Body of pancreas (tissue), 4 donors: ENCODE measurements around the gene ANKDD1B. TPM values are rescaled to one million over a fixed set of nuclear protein-coding genes. Genes with fewer than 3 reads are reported as not detected.

ENCODE experiments used
- ATAC-seq: fragments of 150-250 bp; one replicate; pipeline ENCODE4 v1.9.1; 2016
- DNase-seq, 4 donors: peaks; one replicate each; pipeline ENCODE4 v3.0.0-alpha.2; 2019
- H3K27ac ChIP-seq, 4 donors: fragments of 200-600 bp; sonication (generic); 1 replicate in 3 of 4; 2 replicates in 1 of 4; pipeline versions ENCODE4 v1.5.1 to v1.6.1; 2016 to 2019; ENCODE audit warnings: mild to moderate bottlenecking in 1 of 4, mixed read lengths in 1 of 4, moderate library complexity in 1 of 4
- H3K27me3 ChIP-seq, 2 donors: fragments of 200-600 bp; sonication (generic); one replicate each; pipeline ENCODE4 v1.6.0; 2016; ENCODE audit warnings: mild to moderate bottlenecking in 1 of 2
- H3K36me3 ChIP-seq, 2 donors: fragments of 200-600 bp; sonication (generic); replicated peaks in 1 of 2; 2 replicates each; pipeline ENCODE4 v1.5.1; 2016; ENCODE audit warnings: low read depth in 2 of 2; ENCODE audit not compliant: insufficient read depth in 1 of 2
- H3K4me1 ChIP-seq: fragments of 200-600 bp; sonication (generic); one replicate; pipeline ENCODE4 v1.6.0; 2016
- H3K4me3 ChIP-seq, 2 donors: fragments of 200-600 bp; sonication (generic); 1 replicate in 1 of 2; 2 replicates in 1 of 2; pipeline ENCODE4 v1.5.1; 2016 to 2019
- H3K9me3 ChIP-seq, 3 donors: fragments of 200-600 bp; sonication (generic); 1 replicate in 2 of 3; 2 replicates in 1 of 3; pipeline ENCODE4 v1.5.1; 2016
- CTCF ChIP-seq, 7 experiments: fragments of 450-650 bp in 4 of 7; fragments of 200-600 bp in 3 of 7; sonication (generic) in 3 of 7; IDR thresholded peaks; one replicate each; pipeline ENCODE4 v1.5.1; 2016 to 2019; ENCODE audit warnings: antibody characterized with exemption in 7 of 7
- POLR2A ChIP-seq, 3 donors: fragments of 450-650 bp; IDR thresholded peaks; one replicate each; pipeline ENCODE4 v1.6.1; 2016; ENCODE audit warnings: antibody characterized with exemption in 3 of 3, mild to moderate bottlenecking in 2 of 3
- WGBS, 2 donors: methylation state at CpG; one replicate each; pipeline ENCODE4 v1.1.5; 2017; 5-methylcytosine and 5-hydroxymethylcytosine counted together
- intact Hi-C: fragments of 100-400 bp; cut with DNase I; formaldehyde crosslinking; loops from one replicate; pipeline ENCODE4 v1.15.1; 2023
- total RNA-seq, 2 donors: library from RNA; depleted of rRNA; stranded (reverse); fragments of >200 nt; gene quantifications; one replicate each; pipeline ENCODE4 v1.1.0, GENCODE V29; 2016

Gene ANKDD1B
- total RNA-seq, 2 donors from 2014 or later = 0.52 TPM; not detected in 1

- intact Hi-C loops = no loop called here
- H3K4me3 ChIP-seq = no peak overlapping the region
- no peak for DNase-seq
- H3K4me1 ChIP-seq = no peaks in the 10 kb centered on the region
- H3K36me3 ChIP-seq = no peaks in the 10 kb centered on the region
- H3K27me3 ChIP-seq = no peaks in the 10 kb centered on the region
- no peaks in the 10 kb centered on the region for H3K9me3 ChIP-seq
- ATAC-seq = no peak
- no peak for TF ChIP-seq POLR2A (IDR thresholded peaks at IDR 0.05)
- TF ChIP-seq CTCF (IDR thresholded peaks at IDR 0.05) = no peak
- H3K27ac ChIP-seq = no peak overlapping the region
Measured at GRCh38 chr5:75640395-75640794, 29.1 kb downstream of the ANKDD1B start.

DNA sequence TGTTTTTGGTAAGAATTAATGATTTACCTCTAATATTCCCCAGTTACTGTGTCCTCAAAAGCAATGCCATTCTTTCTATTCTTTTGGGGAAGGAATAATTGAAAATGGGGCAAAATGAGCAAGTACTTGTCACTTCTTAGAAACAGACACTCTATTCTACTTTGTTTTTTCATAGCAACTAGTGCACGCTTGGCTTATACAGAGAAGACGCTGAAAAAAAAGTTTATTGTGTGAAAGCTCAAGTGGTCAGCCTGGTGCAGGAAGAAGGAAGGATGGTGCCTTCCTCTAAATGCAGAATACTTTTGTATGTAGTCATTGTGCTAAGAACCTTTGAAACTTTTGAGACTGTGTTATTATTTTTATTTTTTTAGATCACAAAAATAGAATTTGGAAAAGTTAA is 29.6 kb downstream of the ANKDD1B start:
- Histone ChIP-seq H3K4me1 (no peaks in the 10 kb centered on the region), H3K4me3 (no peak overlapping the region), H3K27ac (no peak overlapping the region), H3K9me3 (no peaks in the 10 kb centered on the region), H3K27me3 (no peaks in the 10 kb centered on the region), H3K36me3 (no peaks in the 10 kb centered on the region)
- 80 to 90% methylated on average over 2 of the region's 2 CpGs for WGBS, 2 donors
- intact Hi-C loops = no loop called here
- DNase-seq = no peak
- TF ChIP-seq CTCF (IDR thresholded peaks at IDR 0.05) (no peak), POLR2A (IDR thresholded peaks at IDR 0.05) (no peak)
- ATAC-seq = no peak

GRCh38 chr5:75648712-75649111 is 37.5 kb downstream of the ANKDD1B start:
- no peaks in the 10 kb centered on the region for H3K9me3 ChIP-seq
- no peak for ATAC-seq
- no peak overlapping the region for H3K27ac ChIP-seq
- no peaks in the 10 kb centered on the region for H3K4me1 ChIP-seq
- intact Hi-C loops = no loop called here
- TF ChIP-seq CTCF (IDR thresholded peaks at IDR 0.05) = no peak
- no peak for TF ChIP-seq POLR2A (IDR thresholded peaks at IDR 0.05)
- H3K36me3 ChIP-seq = no peaks in the 10 kb centered on the region
- 40 to 51% methylated on average over 2 of the region's 2 CpGs for WGBS, 2 donors
- no peak overlapping the region for H3K4me3 ChIP-seq
- no peak for DNase-seq
- H3K27me3 ChIP-seq = no peaks in the 10 kb centered on the region

- intact Hi-C loops = no loop called here
- DNase-seq (no peak), ATAC-seq (no peak)
- Histone ChIP-seq H3K4me3 (no peak overlapping the region), H3K4me1 (no peaks in the 10 kb centered on the region), H3K27ac (no peak overlapping the region), H3K36me3 (no peaks in the 10 kb centered on the region), H3K27me3 (no peaks in the 10 kb centered on the region), H3K9me3 (no peaks in the 10 kb centered on the region)
- WGBS, 2 donors = 77 to 86% methylated on average over 4 of the region's 4 CpGs
- TF ChIP-seq CTCF (IDR thresholded peaks at IDR 0.05) (no peak), POLR2A (IDR thresholded peaks at IDR 0.05) (no peak)
Measured at GRCh38 chr5:75651575-75652238, 40.5 kb downstream of the ANKDD1B start.

GRCh38 chr5:75653521-75653920 is 42.3 kb downstream of the ANKDD1B start:
- intact Hi-C loops = no loop called here
- Histone ChIP-seq H3K9me3 (no peaks in the 10 kb centered on the region), H3K36me3 (no peaks in the 10 kb centered on the region), H3K27ac (no peak overlapping the region), H3K4me1 (peaks cover 3% of the 10 kb centered on the region), H3K4me3 (no peak overlapping the region), H3K27me3 (no peaks in the 10 kb centered on the region)
- TF ChIP-seq CTCF (IDR thresholded peaks at IDR 0.05) (no peak), POLR2A (IDR thresholded peaks at IDR 0.05) (no peak)
- ATAC-seq (no peak), DNase-seq (no peak)
- 15 to 30% methylated on average over 2 of the region's 2 CpGs for WGBS, 2 donors
